SJSA1 (cell line): ENCODE data around the gene GYS1. TPM values are rescaled to one million over a fixed set of nuclear protein-coding genes. Genes with fewer than 3 reads are reported as not detected.
A peak's percentile ranks its signal among the peaks of the same experiment; 100 is the strongest.
"Not testable (repeated sequence)": the region's sequence is repeated elsewhere in the genome, so short reads cannot be mapped to it uniquely, and the experiment has no call there.

ENCODE experiments used
- DNase-seq, 2 experiments: peaks; one replicate each; pipeline ENCODE4 v3.0.0-alpha.2; 2015 to 2020; ENCODE audit warnings: low spot score in 2 of 2, low read depth in 1 of 2
- H3K27ac ChIP-seq: fragments of 250-450 bp; sonication (Bioruptor Pico); 2 replicates; pipeline ENCODE4 v1.5.1; 2020; ENCODE audit warnings: mild to moderate bottlenecking, moderate library complexity
- H3K27me3 ChIP-seq: fragments of 250-450 bp; sonication (Bioruptor Pico); replicated peaks from 2 replicates; pipeline ENCODE4 v1.5.1; 2020; ENCODE audit warnings: mild to moderate bottlenecking, moderate library complexity
- H3K36me3 ChIP-seq: fragments of 250-450 bp; sonication (Bioruptor Pico); 2 replicates; pipeline ENCODE4 v1.5.1; 2020; ENCODE audit warnings: mild to moderate bottlenecking
- H3K4me1 ChIP-seq: fragments of 250-450 bp; sonication (Bioruptor Pico); replicated peaks from 2 replicates; pipeline ENCODE4 v1.6.1; 2021; ENCODE audit warnings: mild to moderate bottlenecking
- H3K4me3 ChIP-seq: fragments of 250-450 bp; sonication (Bioruptor Pico); 2 replicates; pipeline ENCODE4 v1.5.1; 2020; ENCODE audit warnings: mild to moderate bottlenecking
- H3K9me3 ChIP-seq: fragments of 250-450 bp; sonication (Bioruptor Pico); replicated peaks from 2 replicates; pipeline ENCODE4 v1.5.1; 2020; ENCODE audit warnings: mild to moderate bottlenecking
- total RNA-seq: library from RNA; depleted of rRNA; stranded (reverse); fragments of >200 nt; shearing (Covaris generic); gene quantifications from 2 replicates; pipeline ENCODE4 v1.2.3, GENCODE V29; 2014; rRNA removed

GYS1 gene
- total RNA-seq = 19.5 and 38.2 TPM in 2 replicates

DNA sequence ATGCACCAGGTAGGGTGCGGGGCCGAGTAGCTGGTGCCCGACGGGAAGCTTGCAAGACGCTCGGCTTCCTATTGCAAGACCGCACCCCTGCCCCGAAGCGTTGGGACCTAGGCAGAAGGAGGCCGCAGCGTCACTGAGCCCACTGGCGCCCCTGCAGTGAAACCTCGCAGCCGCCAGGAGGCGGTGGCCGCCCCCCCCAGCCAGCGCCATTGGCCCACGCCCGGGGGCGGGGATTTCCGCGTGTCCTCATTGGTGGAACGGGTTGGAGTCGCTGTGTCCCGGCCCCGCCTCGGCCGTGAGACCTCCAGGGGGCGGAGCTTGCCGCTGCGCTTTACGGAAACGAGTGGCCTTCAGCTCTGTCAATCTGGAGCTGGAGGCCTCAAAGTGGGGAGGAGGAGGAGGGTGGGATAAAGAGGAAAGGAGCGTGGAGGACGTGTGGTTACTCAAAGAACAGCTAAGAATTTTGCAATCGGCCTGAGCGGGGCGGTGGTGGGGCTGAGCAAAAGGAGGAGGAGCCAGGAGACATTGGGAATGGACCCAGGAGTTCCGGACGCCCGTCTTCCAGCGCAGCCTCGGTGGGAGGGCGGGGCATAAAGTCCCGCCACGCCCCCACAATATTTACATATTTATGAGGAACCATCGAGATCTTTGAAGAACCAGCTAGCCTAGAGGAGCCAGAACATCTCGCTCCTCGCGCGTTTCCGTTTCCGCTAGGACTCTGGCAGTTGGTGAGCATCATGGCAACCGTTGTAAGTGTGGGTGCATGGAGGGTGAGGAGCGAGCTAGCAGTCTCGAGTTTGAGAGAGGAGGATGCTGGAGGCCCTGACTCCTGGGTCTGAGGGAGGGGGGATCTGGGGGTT lies at the start of gene GYS1, which contains the start of gene RUVBL2:
TSS of gene GYS1 (minus strand) at position 135 of the 860 bp plus-strand sequence. CDS start 197 bp downstream, outside the sequence.
TSS of gene RUVBL2 (plus strand) at position 713 of the 860 bp plus-strand sequence. CDS start at position 738, 25 bp downstream.
- peak; percentile 100 for DNase-seq
- Histone ChIP-seq H3K27ac (peak within 1 kb of the TSS; percentile 80), H3K4me3 (peak within 1 kb of the TSS; percentile 51), H3K4me1 (peaks cover 15% of the 10 kb centered on the region), H3K27me3 (no peaks in the 10 kb centered on the region), H3K36me3 (peaks cover 32% of the 10 kb centered on the region), H3K9me3 (no peaks in the 10 kb centered on the region)

DNA sequence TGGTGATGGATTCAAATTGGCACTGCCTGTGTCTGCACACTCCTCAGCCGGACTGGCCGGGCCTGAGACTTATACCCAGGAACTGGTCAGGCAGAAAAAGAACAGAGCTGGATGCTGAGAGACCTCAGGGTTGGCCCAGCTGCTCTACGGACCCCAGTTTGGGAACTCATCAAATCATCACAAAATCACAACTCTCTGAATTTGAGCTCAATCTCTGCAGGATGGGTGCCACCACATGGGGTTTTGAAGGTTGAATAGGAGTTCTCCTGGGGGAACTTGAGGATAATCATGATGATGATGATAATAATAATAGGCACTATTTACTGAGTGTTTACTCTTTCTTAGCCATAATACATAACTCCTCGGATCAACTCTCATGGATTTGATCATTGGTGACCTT lies 49.6 kb upstream of the GYS1 start:
- peaks cover 20% of the 10 kb centered on the region for H3K4me1 ChIP-seq
- not testable (repeated sequence) for H3K9me3 ChIP-seq, H3K27me3 ChIP-seq

GRCh38 chr19:49042177-49042576 lies 49.1 kb upstream of the GYS1 start:
- Histone ChIP-seq H3K27me3 (no peaks in the 10 kb centered on the region), H3K4me1 (peaks cover 20% of the 10 kb centered on the region), H3K9me3 (no peaks in the 10 kb centered on the region), H3K36me3 (no peaks in the 10 kb centered on the region), H3K4me3 (no peak overlapping the region), H3K27ac (peak overlapping the region; percentile 48; the same call in 1 of the 2 replicates)
- DNase-seq = peak; percentile 46 to 75

More for the DNA sequence above, 49.6 kb upstream of the GYS1 start:
- not testable (repeated sequence) for H3K27ac ChIP-seq, DNase-seq, H3K4me3 ChIP-seq, H3K36me3 ChIP-seq

GRCh38 chr19:49039736-49040135 lies 46.6 kb upstream of the GYS1 start:
- not testable (repeated sequence) for H3K9me3 ChIP-seq, DNase-seq, H3K27ac ChIP-seq, H3K27me3 ChIP-seq, H3K4me3 ChIP-seq, H3K36me3 ChIP-seq
- H3K4me1 ChIP-seq = peaks cover 20% of the 10 kb centered on the region

- H3K9me3 ChIP-seq, H3K27me3 ChIP-seq, H3K4me3 ChIP-seq, H3K36me3 ChIP-seq: not testable (repeated sequence)
- Histone ChIP-seq H3K4me1 (peaks cover 20% of the 10 kb centered on the region), H3K27ac (peak overlapping the region; percentile 65)
- peak; percentile 64 to 92 for DNase-seq
Measured at GRCh38 chr19:49038557-49039276, 45.6 kb upstream of the GYS1 start.

DNA sequence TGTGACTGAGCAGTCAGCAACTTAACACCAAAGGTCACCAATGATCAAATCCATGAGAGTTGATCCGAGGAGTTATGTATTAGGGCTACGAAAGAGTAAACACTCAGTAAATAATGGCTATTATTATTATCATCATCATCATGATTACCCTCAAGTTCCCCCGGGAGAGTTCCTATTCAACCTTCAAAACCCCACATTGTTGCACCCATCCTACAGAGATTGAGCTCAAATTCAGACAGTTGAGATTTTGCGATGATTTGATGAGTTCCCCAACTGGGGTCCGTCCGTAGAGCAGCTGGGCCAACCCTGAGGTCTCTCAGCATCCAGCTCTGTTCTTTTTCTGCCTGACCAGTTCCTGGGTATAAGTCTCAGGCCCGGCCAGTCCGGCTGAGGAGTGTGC lies 45.0 kb upstream of the GYS1 start:
- not testable (repeated sequence) for H3K27me3 ChIP-seq, H3K36me3 ChIP-seq, H3K4me3 ChIP-seq, H3K9me3 ChIP-seq, DNase-seq
- Histone ChIP-seq H3K4me1 (peaks cover 20% of the 10 kb centered on the region), H3K27ac (peak overlapping the region; percentile 65; the same call in 1 of the 2 replicates)

GRCh38 chr19:49036815-49037214 lies 43.7 kb upstream of the GYS1 start, which contains the start of gene CGB1:
TSS of gene CGB1 (minus strand) at chr19:49036895. CDS start at chr19:49036711, 184 bp downstream.
- H3K9me3 ChIP-seq, H3K27ac ChIP-seq, DNase-seq, H3K27me3 ChIP-seq, H3K4me3 ChIP-seq, H3K36me3 ChIP-seq: not testable (repeated sequence)
- peaks cover 16% of the 10 kb centered on the region for H3K4me1 ChIP-seq

DNA sequence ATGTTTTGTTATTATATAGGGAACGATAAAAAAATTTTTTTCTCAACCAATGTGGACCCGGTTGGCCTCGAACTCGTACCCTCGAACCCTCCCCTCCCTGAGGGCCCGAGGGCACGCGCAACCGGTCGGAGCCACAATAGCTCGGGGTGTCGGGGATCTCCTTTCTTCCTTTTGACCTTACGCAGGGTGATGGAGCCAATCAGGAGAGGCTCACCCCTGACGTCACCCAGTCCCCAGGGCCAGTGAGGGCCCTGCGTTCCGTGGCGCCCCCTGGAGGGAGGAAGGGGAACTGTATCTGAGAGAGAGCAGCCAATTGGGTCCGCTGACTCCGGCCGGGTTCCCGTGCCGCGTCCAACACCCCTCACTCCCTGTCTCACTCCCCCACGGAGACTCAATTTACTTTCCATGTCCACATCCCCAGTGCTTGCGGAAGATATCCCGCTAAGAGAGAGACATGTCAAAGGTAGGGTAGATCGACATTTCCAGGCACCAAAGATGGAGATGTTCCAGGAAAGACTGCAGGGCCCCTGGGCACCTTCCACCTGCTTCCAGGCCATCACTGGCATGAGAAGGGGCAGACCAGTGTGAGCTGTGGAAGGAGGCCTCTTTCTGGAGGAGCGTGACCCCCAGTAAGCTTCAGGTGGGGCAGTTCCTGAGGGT lies 38.7 kb upstream of the GYS1 start, which contains the start of gene CGB2:
TSS of gene CGB2 (plus strand) at position 249 of the 660 bp plus-strand sequence. CDS start at position 455, 206 bp downstream.
- H3K36me3 ChIP-seq, H3K27ac ChIP-seq, H3K4me3 ChIP-seq, H3K27me3 ChIP-seq, H3K4me1 ChIP-seq, H3K9me3 ChIP-seq, DNase-seq: not testable (repeated sequence)

DNA sequence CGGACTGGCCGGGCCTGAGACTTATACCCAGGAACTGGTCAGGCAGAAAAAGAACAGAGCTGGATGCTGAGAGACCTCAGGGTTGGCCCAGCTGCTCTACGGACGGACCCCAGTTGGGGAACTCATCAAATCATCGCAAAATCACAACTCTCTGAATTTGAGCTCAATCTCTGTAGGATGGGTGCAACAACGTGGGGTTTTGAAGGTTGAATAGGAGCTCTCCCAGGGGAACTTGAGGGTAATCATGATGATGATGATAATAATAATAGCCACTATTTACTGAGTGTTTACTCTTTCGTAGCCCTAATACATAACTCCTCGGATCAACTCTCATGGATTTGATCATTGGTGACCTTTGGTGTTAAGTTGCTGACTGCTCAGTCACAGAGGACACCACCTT lies 37.2 kb upstream of the GYS1 start:
- H3K27ac ChIP-seq, H3K27me3 ChIP-seq, H3K4me1 ChIP-seq, H3K36me3 ChIP-seq, H3K9me3 ChIP-seq, DNase-seq, H3K4me3 ChIP-seq: not testable (repeated sequence)

DNA sequence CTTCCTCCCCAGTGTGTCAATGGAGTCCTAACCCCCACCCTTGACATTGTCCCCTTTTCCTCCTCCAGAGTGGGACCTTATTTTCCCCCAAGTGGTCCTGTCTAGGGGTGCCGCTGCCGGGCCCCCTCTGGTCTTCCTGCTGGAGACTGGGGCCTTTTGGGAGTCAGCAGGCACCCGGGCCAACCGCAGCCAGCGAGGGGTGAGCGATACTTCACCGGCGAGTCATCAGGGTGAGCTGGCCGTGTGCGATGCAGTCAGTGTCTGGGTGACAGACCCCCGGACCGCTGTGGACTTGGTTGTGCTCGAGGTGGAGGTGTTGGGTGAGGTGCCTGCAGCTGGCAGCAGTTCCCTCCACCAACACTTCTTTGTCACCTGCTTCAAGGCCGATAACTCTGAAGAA lies 36.6 kb upstream of the GYS1 start:
- DNase-seq, H3K27ac ChIP-seq: not testable (repeated sequence)

DNA sequence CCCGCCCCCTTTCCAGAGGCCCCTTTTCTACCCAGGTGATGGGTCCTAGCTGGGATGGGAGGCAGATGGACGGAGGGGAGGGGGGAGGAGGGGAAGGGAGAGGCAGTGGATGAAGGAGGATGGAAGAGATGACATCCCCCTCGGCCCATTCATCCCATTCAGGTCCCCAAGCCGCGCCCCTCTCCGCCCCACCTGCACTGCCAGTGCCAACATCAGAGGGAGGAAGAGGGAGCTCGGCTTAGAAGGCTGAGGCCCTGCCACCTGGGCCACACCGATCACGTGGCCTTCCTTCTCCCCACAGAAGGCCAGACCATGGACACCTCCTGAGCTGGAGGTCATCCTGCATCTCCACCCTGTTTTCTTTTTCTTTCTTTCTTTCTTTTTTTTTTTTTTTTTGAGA lies 35.6 kb upstream of the GYS1 start:
- not testable (repeated sequence) for DNase-seq, H3K4me3 ChIP-seq, H3K9me3 ChIP-seq, H3K27ac ChIP-seq, H3K36me3 ChIP-seq, H3K27me3 ChIP-seq, H3K4me1 ChIP-seq

More for the DNA sequence above, 36.6 kb upstream of the GYS1 start:
- not testable (repeated sequence) for H3K36me3 ChIP-seq, H3K4me3 ChIP-seq, H3K9me3 ChIP-seq, H3K27me3 ChIP-seq, H3K4me1 ChIP-seq

- not testable (repeated sequence) for H3K27ac ChIP-seq, H3K4me3 ChIP-seq, H3K27me3 ChIP-seq, H3K4me1 ChIP-seq, H3K36me3 ChIP-seq, H3K9me3 ChIP-seq, DNase-seq
Measured at GRCh38 chr19:49025599-49025998, 32.5 kb upstream of the GYS1 start.

- not testable (repeated sequence) for H3K27me3 ChIP-seq, H3K4me3 ChIP-seq, H3K9me3 ChIP-seq, H3K27ac ChIP-seq, DNase-seq, H3K36me3 ChIP-seq, H3K4me1 ChIP-seq
Measured at GRCh38 chr19:49025088-49025487, 32.0 kb upstream of the GYS1 start.
